Measurements from ENCODE around the gene ZFR2. TPM values are rescaled to one million over a fixed set of nuclear protein-coding genes. Genes with fewer than 3 reads are reported as not detected.

Gene ZFR2
- total and polyA plus RNA-seq, 2 of the 8 experiments (the other 6 are each of a cell fraction or from before 2014, with no cell fraction given): 14.5 to 28.4 TPM

DNA sequence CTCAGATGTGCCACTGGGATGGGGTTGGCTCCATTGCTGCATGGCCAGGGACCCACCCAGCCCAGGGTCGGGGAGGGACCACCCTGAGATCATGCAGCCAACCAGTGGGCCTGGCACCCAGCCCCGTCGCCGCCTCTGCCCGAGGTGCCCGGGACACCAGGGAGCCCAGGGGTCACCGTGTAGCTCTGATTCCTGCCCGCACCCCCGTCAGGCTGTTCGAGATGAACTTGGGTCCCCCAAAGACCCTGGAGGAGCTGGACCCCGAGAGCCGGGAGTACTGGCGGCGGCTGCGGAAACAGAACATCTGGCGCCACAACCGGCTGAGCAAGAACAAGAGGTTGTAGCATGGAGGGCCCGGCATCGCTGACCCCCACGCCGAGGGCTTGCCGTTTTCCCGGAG lies 101.8 kb downstream of the ZFR2 start (continued):
- TF ChIP-seq EP300 (IDR thresholded peaks at IDR 0.05; ENCODE audit: borderline replicate concordance in 1 of 2, low read depth in 2 of 2, low read length in 2 of 2): no peak
- TF ChIP-seq, protein P1, sequence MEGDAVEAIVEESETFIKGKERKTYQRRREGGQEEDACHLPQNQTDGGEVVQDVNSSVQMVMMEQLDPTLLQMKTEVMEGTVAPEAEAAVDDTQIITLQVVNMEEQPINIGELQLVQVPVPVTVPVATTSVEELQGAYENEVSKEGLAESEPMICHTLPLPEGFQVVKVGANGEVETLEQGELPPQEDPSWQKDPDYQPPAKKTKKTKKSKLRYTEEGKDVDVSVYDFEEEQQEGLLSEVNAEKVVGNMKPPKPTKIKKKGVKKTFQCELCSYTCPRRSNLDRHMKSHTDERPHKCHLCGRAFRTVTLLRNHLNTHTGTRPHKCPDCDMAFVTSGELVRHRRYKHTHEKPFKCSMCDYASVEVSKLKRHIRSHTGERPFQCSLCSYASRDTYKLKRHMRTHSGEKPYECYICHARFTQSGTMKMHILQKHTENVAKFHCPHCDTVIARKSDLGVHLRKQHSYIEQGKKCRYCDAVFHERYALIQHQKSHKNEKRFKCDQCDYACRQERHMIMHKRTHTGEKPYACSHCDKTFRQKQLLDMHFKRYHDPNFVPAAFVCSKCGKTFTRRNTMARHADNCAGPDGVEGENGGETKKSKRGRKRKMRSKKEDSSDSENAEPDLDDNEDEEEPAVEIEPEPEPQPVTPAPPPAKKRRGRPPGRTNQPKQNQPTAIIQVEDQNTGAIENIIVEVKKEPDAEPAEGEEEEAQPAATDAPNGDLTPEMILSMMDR (IDR thresholded peaks at IDR 0.05; ENCODE audit: control extremely low read depth in 1 of 3, insufficient read depth in 1 of 3, low read depth in 1 of 3, low read length in 3 of 3): no peak
- no peak for TF ChIP-seq SIRT6 (IDR thresholded peaks at IDR 0.05; ENCODE audit: low read length)
- TF ChIP-seq TCF12 (IDR thresholded peaks at IDR 0.05; ENCODE audit: low read depth, low read length): no peak
- no peak for TF ChIP-seq SAP30 (IDR thresholded peaks at IDR 0.05; ENCODE audit: insufficient read depth, insufficient replicate concordance, low read length)
- no peak for TF ChIP-seq EZH2 (IDR thresholded peaks at IDR 0.05; ENCODE audit: low read depth, low read length, severe bottlenecking)
- no peak for TF ChIP-seq KDM4A (IDR thresholded peaks at IDR 0.05; ENCODE audit: low read depth, low read length, severe bottlenecking)

Data from H1 (cell line).